Caco-2 (cell line): ENCODE measurements around the gene HMGXB4. TPM values are rescaled to one million over a fixed set of nuclear protein-coding genes. Genes with fewer than 3 reads are reported as not detected.

Experiments
- BruUV-seq: library from RNA; stranded (reverse); fragments of 400-500 nt; replicated peaks from 2 replicates; lab custom pipeline; 2021; lab: Mats Ljungman, UMichigan
- CTCF ChIA-PET: fragments of 300-600 bp; sonication (Branson Sonifier 250); formaldehyde crosslinking; loops from one replicate; lab custom pipeline; 2022; ENCODE audit warnings: antibody characterized with exemption; lab: Charles Lee
- POLR2A ChIA-PET: fragments of 300-600 bp; sonication (Branson Sonifier 250); formaldehyde crosslinking; loops from one replicate; lab custom pipeline; 2022; ENCODE audit warnings: antibody characterized with exemption; lab: Charles Lee
- DNase-seq, 2 experiments: peaks; one replicate each; pipeline versions ENCODE4 v3.0.0 to v3.0.0-alpha.2; 2020 to 2022
- H3K27me3 ChIP-seq: replicated peaks from 2 replicates; pipeline ENCODE4 v1.6.0; 2011; ENCODE audit warnings: low read length; ENCODE audit not compliant: control insufficient read depth, insufficient read depth
- H3K36me3 ChIP-seq: 2 replicates; pipeline ENCODE4 v1.5.1; 2011; ENCODE audit warnings: low read length; ENCODE audit not compliant: control insufficient read depth, insufficient read depth
- H3K4me1 ChIP-seq: fragments of 250-450 bp; sonication (Bioruptor Pico); 2 replicates; pipeline ENCODE4 v1.5.1; 2020; ENCODE audit warnings: mild to moderate bottlenecking
- H3K4me3 ChIP-seq: 2 replicates; pipeline ENCODE4 v1.5.1; 2011; ENCODE audit warnings: low read depth, mild to moderate bottlenecking, control low read depth, low read length
- H3K9me3 ChIP-seq: fragments of 250-450 bp; sonication (Bioruptor Pico); 2 replicates; pipeline ENCODE4 v1.5.1; 2020; ENCODE audit warnings: mild to moderate bottlenecking, moderate library complexity
- H3K27ac Mint-ChIP-seq: one replicate; pipeline ENCODE4 v1.8.0; 2022; ENCODE audit warnings: mixed read lengths; ENCODE audit not compliant: unreplicated experiment
- H3K27me3 Mint-ChIP-seq: one replicate; pipeline ENCODE4 v1.8.0; 2022; ENCODE audit warnings: mixed read lengths; ENCODE audit not compliant: insufficient read depth, unreplicated experiment
- H3K36me3 Mint-ChIP-seq: one replicate; pipeline ENCODE4 v1.8.0; 2022; ENCODE audit warnings: mild to moderate bottlenecking, mixed read lengths; ENCODE audit not compliant: insufficient read depth, unreplicated experiment
- H3K4me1 Mint-ChIP-seq: one replicate; pipeline ENCODE4 v1.8.0; 2022; ENCODE audit warnings: low read depth, mixed read lengths; ENCODE audit not compliant: unreplicated experiment
- H3K4me3 Mint-ChIP-seq: one replicate; pipeline ENCODE4 v1.8.0; 2022; ENCODE audit warnings: mild to moderate bottlenecking, moderate library complexity, mixed read lengths; ENCODE audit not compliant: unreplicated experiment
- H3K9me3 Mint-ChIP-seq: one replicate; pipeline ENCODE4 v1.8.0; 2022; ENCODE audit warnings: mixed read lengths; ENCODE audit not compliant: unreplicated experiment
- intact Hi-C: fragments of 100-400 bp; cut with micrococcal nuclease; formaldehyde crosslinking; loops from one replicate; pipeline ENCODE4 v1.10.0; 2022; ENCODE audit not compliant: unreplicated experiment
- total RNA-seq: library from RNA; stranded (reverse); gene quantifications from 2 replicates; pipeline ENCODE4 v1.2.3, GENCODE V29; 2022
- TF ChIP-seq, protein P1 (sequence below), 2 experiments: fragments of 200-600 bp in 1 of 2; IDR thresholded peaks; 1 replicate in 1 of 2; 2 replicates in 1 of 2; pipeline versions ENCODE4 v1.5.1 to v1.8.0; 2011 to 2022; ENCODE audit warnings: antibody characterized with exemption in 1 of 2, control low read depth in 1 of 2, inconsistent platforms in 1 of 2, low read depth in 1 of 2, low read length in 1 of 2, mild to moderate bottlenecking in 1 of 2, moderate library complexity in 1 of 2; ENCODE audit not compliant: insufficient read depth in 1 of 2, severe bottlenecking in 1 of 2, unreplicated experiment in 1 of 2

Gene HMGXB4
- total RNA-seq, 1 experiment from 2014 or later = 22.3 TPM

DNA sequence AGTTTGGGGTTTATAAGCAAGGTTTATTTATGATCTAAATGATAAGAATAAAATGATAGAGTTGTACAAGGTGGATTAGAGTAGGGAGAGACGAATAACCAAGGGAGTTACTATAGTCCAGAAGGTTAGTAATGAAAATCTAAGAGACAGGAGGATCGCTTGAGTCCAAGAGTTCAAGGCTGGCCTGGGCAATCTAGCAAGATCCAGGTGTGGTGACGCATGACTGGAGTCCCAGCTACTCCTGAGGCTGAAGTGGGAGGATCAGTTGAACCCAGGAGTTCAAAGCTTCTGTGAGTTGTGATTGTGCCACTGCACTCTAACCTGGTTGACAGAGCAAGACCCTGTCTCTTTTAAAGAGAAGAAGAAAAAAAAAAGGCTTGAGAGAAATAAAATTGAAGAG, 12.3 kb downstream of the HMGXB4 start:
- Mint-ChIP-seq H3K9me3 (no peaks in the 10 kb centered on the region), H3K4me1 (no peaks in the 10 kb centered on the region), H3K36me3 (peaks cover 25% of the 10 kb centered on the region), H3K4me3 (no peak overlapping the region), H3K27me3 (no peaks in the 10 kb centered on the region), H3K27ac (no peak overlapping the region)
- CTCF ChIA-PET = no interaction called here
- POLR2A ChIA-PET = no interaction called here
- H3K4me3 ChIP-seq = no peak overlapping the region
- no peaks in the 10 kb centered on the region for H3K27me3 ChIP-seq
- TF ChIP-seq, protein P1, sequence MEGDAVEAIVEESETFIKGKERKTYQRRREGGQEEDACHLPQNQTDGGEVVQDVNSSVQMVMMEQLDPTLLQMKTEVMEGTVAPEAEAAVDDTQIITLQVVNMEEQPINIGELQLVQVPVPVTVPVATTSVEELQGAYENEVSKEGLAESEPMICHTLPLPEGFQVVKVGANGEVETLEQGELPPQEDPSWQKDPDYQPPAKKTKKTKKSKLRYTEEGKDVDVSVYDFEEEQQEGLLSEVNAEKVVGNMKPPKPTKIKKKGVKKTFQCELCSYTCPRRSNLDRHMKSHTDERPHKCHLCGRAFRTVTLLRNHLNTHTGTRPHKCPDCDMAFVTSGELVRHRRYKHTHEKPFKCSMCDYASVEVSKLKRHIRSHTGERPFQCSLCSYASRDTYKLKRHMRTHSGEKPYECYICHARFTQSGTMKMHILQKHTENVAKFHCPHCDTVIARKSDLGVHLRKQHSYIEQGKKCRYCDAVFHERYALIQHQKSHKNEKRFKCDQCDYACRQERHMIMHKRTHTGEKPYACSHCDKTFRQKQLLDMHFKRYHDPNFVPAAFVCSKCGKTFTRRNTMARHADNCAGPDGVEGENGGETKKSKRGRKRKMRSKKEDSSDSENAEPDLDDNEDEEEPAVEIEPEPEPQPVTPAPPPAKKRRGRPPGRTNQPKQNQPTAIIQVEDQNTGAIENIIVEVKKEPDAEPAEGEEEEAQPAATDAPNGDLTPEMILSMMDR (IDR thresholded peaks at IDR 0.05; ENCODE audit: insufficient read depth in 1 of 2, low read depth in 1 of 2, low read length in 1 of 2, severe bottlenecking in 1 of 2, unreplicated experiment in 1 of 2) = no peak
- no peaks in the 10 kb centered on the region for H3K9me3 ChIP-seq
- H3K36me3 ChIP-seq = 0 out of 2 replicates have a peak, but pooled peaks cover 2% of the 10 kb centered on the region
- intact Hi-C loops = no loop called here
- no peaks in the 10 kb centered on the region for H3K4me1 ChIP-seq
- BruUV-seq = no TSS peak
- DNase-seq = no peak

DNA sequence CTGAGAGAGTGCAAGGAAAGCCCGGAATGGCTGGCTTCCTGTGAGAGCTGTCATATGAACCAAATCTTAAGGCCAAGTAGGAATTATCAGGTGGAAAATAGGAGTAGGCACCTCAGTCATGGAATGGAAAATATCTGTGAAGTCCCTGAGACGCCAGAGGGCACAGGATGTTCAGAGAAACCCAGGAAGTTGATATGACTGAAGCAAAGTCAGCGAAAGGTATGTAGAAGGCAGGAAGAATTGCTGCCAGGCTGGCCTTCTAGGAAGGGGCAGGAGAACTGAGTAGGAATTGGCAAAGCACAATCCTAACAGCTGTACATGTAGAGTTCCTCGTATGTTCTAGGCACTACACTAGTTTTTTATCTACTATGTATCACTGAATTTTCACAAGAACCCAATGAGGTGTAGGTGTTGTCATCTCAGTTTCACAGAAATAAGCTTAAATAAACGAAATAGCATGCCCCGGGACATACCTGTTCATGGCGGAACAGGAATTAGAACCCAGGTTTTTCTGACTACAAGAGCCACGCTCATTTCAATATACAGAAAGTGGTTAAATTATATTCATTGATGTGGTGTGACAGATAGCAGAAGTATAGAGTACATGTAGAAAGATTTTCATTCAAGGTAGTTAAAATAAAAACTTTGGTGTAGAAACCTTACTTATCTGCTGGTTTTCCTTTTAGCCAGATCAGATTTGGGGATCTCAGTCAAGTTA, 17.0 kb downstream of the HMGXB4 start:
- H3K27me3 Mint-ChIP-seq = no peaks in the 10 kb centered on the region
- CTCF ChIA-PET = no interaction called here
- POLR2A ChIA-PET = no interaction called here
- Histone ChIP-seq H3K4me3 (no peak overlapping the region), H3K27me3 (no peaks in the 10 kb centered on the region), H3K9me3 (no peaks in the 10 kb centered on the region), H3K36me3 (0 out of 2 replicates have a peak, but pooled peaks cover 2% of the 10 kb centered on the region), H3K4me1 (no peaks in the 10 kb centered on the region)
- TF ChIP-seq, protein P1 (IDR thresholded peaks at IDR 0.05; ENCODE audit: insufficient read depth in 1 of 2, low read depth in 1 of 2, low read length in 1 of 2, severe bottlenecking in 1 of 2, unreplicated experiment in 1 of 2) = no peak
- H3K4me1 Mint-ChIP-seq = no peaks in the 10 kb centered on the region
- H3K4me3 Mint-ChIP-seq = no peak overlapping the region
- intact Hi-C loops = no loop called here
- DNase-seq = no peak
- BruUV-seq = no TSS peak
- no peak overlapping the region for H3K27ac Mint-ChIP-seq
- peaks cover 20% of the 10 kb centered on the region for H3K36me3 Mint-ChIP-seq
- no peaks in the 10 kb centered on the region for H3K9me3 Mint-ChIP-seq

DNA sequence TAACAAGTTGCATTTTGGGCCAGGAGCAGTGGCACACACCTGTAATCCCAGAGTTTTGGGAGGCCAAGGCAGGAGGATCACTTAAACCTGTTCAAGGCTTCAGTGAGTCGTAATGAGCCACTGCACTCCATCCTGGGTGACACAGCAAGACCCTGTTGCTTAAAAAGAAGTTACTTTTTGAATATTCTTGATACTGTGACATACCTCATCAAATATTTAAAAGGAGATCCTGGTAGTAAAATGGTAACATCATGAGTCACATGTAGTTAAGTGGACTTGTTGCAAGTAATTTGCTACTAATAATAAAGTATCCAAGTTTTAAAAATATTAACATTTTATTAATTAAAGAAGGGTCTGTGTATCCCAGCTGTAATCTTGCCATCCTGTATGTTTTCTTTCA, 18.3 kb downstream of the HMGXB4 start:
- no peak overlapping the region for H3K27ac Mint-ChIP-seq
- H3K36me3 Mint-ChIP-seq = peaks cover 18% of the 10 kb centered on the region
- H3K27me3 Mint-ChIP-seq = no peaks in the 10 kb centered on the region
- H3K9me3 ChIP-seq = no peaks in the 10 kb centered on the region
- BruUV-seq = no TSS peak
- H3K27me3 ChIP-seq = no peaks in the 10 kb centered on the region
- H3K4me1 Mint-ChIP-seq = no peaks in the 10 kb centered on the region
- intact Hi-C loops = no loop called here
- H3K4me3 Mint-ChIP-seq = no peak overlapping the region
- DNase-seq = no peak
- TF ChIP-seq, protein P1 (IDR thresholded peaks at IDR 0.05; ENCODE audit: insufficient read depth in 1 of 2, low read depth in 1 of 2, low read length in 1 of 2, severe bottlenecking in 1 of 2, unreplicated experiment in 1 of 2) = no peak
- POLR2A ChIA-PET = no interaction called here
- no peaks in the 10 kb centered on the region for H3K9me3 Mint-ChIP-seq
- H3K4me3 ChIP-seq = no peak overlapping the region
- H3K36me3 ChIP-seq = no peaks in the 10 kb centered on the region
- H3K4me1 ChIP-seq = no peaks in the 10 kb centered on the region
- CTCF ChIA-PET = no interaction called here
